ENCODE data around the gene CHMP4B.

Gene CHMP4B

GRCh38 chr20:33812908-33813462 is 1.8 kb downstream of the CHMP4B start:
- in situ Hi-C loops (cut with HindIII; ENCODE audit: low pct_ligation_motif_present, low pct_unique_long_range_greater_than_20kb, low sequenced_read_pairs), result no loop called here
- peak; percentile 32 for DNase-seq

GRCh38 chr20:33814238-33814712 is 3.1 kb downstream of the CHMP4B start:
- no peak for DNase-seq
- in situ Hi-C loops (cut with HindIII; ENCODE audit: low pct_ligation_motif_present, low pct_unique_long_range_greater_than_20kb, low sequenced_read_pairs), result no loop called here

- no peak for DNase-seq
- in situ Hi-C loops (cut with HindIII; ENCODE audit: low pct_ligation_motif_present, low pct_unique_long_range_greater_than_20kb, low sequenced_read_pairs), result no loop called here
Observed at GRCh38 chr20:33815671-33816070, 4.5 kb downstream of the CHMP4B start.

GRCh38 chr20:33816191-33816590 is 5.0 kb downstream of the CHMP4B start:
- in situ Hi-C loops (cut with HindIII; ENCODE audit: low pct_ligation_motif_present, low pct_unique_long_range_greater_than_20kb, low sequenced_read_pairs), result no loop called here

GRCh38 chr20:33817411-33817810 is 6.3 kb downstream of the CHMP4B start:
- in situ Hi-C loops (cut with HindIII; ENCODE audit: low pct_ligation_motif_present, low pct_unique_long_range_greater_than_20kb, low sequenced_read_pairs), result no loop called here
- no peak for DNase-seq

More at GRCh38 chr20:33816191-33816590, 5.0 kb downstream of the CHMP4B start:
- DNase-seq, result no peak

GRCh38 chr20:33819456-33819855 is 8.3 kb downstream of the CHMP4B start:
- no peak for DNase-seq
- in situ Hi-C loops (cut with HindIII; ENCODE audit: low pct_ligation_motif_present, low pct_unique_long_range_greater_than_20kb, low sequenced_read_pairs), result no loop called here

GRCh38 chr20:33820362-33820761 is 9.2 kb downstream of the CHMP4B start:
- no peak for DNase-seq
- in situ Hi-C loops (cut with HindIII; ENCODE audit: low pct_ligation_motif_present, low pct_unique_long_range_greater_than_20kb, low sequenced_read_pairs), result no loop called here

GRCh38 chr20:33821270-33821836 is 10.2 kb downstream of the CHMP4B start:
- DNase-seq, result no peak
- in situ Hi-C loops (cut with HindIII; ENCODE audit: low pct_ligation_motif_present, low pct_unique_long_range_greater_than_20kb, low sequenced_read_pairs), result no loop called here

GRCh38 chr20:33822423-33822822 is 11.3 kb downstream of the CHMP4B start:
- in situ Hi-C loops (cut with HindIII; ENCODE audit: low pct_ligation_motif_present, low pct_unique_long_range_greater_than_20kb, low sequenced_read_pairs), result no loop called here
- no peak for DNase-seq

- no peak for DNase-seq
- in situ Hi-C loops (cut with HindIII; ENCODE audit: low pct_ligation_motif_present, low pct_unique_long_range_greater_than_20kb, low sequenced_read_pairs), result no loop called here
Observed at GRCh38 chr20:33822991-33823390, 11.8 kb downstream of the CHMP4B start.

- in situ Hi-C loops (cut with HindIII; ENCODE audit: low pct_ligation_motif_present, low pct_unique_long_range_greater_than_20kb, low sequenced_read_pairs), result no loop called here
- no peak for DNase-seq
Observed at GRCh38 chr20:33824852-33825251, 13.7 kb downstream of the CHMP4B start.

GRCh38 chr20:33825340-33826269 is 14.5 kb downstream of the CHMP4B start:
- in situ Hi-C loops (cut with HindIII; ENCODE audit: low pct_ligation_motif_present, low pct_unique_long_range_greater_than_20kb, low sequenced_read_pairs), result no loop called here
- no peak for DNase-seq

- in situ Hi-C loops (cut with HindIII; ENCODE audit: low pct_ligation_motif_present, low pct_unique_long_range_greater_than_20kb, low sequenced_read_pairs), result no loop called here
- DNase-seq, result no peak
Observed at GRCh38 chr20:33826270-33826897, 15.2 kb downstream of the CHMP4B start.

GRCh38 chr20:33827109-33827508 is 16.0 kb downstream of the CHMP4B start:
- no peak for DNase-seq
- in situ Hi-C loops (cut with HindIII; ENCODE audit: low pct_ligation_motif_present, low pct_unique_long_range_greater_than_20kb, low sequenced_read_pairs), result no loop called here

- in situ Hi-C loops (cut with HindIII; ENCODE audit: low pct_ligation_motif_present, low pct_unique_long_range_greater_than_20kb, low sequenced_read_pairs), result no loop called here
- DNase-seq, result no peak
Observed at GRCh38 chr20:33827634-33828325, 16.6 kb downstream of the CHMP4B start.

GRCh38 chr20:33828326-33828844 is 17.2 kb downstream of the CHMP4B start:
- no peak for DNase-seq
- in situ Hi-C loops (cut with HindIII; ENCODE audit: low pct_ligation_motif_present, low pct_unique_long_range_greater_than_20kb, low sequenced_read_pairs), result no loop called here

- in situ Hi-C loops (cut with HindIII; ENCODE audit: low pct_ligation_motif_present, low pct_unique_long_range_greater_than_20kb, low sequenced_read_pairs), result no loop called here
- no peak for DNase-seq
Observed at GRCh38 chr20:33828967-33829560, 17.9 kb downstream of the CHMP4B start.

- no peak for DNase-seq
- in situ Hi-C loops (cut with HindIII; ENCODE audit: low pct_ligation_motif_present, low pct_unique_long_range_greater_than_20kb, low sequenced_read_pairs), result no loop called here
Observed at GRCh38 chr20:33829636-33830035, 18.5 kb downstream of the CHMP4B start.
